ENCODE results near the gene PLIN4. TPM values are rescaled to one million over a fixed set of nuclear protein-coding genes. Genes with fewer than 3 reads are reported as not detected.

The PLIN4 gene
- total and polyA plus RNA-seq, 10 of the 15 experiments (the other 5 are each of a cell fraction or from before 2014, with no cell fraction given), result 0.01 to 0.11 (median 0.05) TPM; not detected in 2

DNA sequence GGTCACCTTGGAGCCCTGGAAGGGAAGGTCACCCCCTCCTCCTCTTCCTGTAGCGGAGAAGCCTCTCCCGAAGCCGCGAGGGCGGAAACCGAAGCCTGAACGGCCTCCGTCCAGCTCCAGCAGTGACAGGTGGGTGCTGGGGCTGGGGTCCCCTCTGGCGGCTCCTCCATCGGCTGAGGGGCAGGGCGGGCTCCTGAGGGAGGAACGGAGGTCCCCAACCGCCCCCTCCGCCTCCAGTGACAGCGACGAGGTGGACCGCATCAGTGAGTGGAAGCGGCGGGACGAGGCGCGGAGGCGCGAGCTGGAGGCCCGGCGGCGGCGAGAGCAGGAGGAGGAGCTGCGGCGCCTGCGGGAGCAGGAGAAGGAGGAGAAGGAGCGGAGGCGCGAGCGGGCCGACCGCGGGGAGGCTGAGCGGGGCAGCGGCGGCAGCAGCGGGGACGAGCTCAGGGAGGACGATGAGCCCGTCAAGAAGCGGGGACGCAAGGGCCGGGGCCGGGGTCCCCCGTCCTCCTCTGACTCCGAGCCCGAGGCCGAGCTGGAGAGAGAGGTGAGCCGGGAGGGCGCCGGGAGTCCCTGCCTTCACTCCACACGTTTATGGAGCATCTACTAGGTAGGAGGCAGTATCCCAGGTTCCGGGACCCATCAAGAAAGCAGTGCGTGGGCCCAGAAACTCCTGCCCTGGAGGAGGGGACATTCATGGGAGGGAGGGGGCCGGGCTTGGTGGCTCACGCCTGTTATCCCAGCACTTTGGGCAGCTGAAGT is 24.2 kb downstream of the PLIN4 start:
- no peaks in the 10 kb centered on the region for H3K4me1 ChIP-seq (ENCODE audit: control insufficient read depth, insufficient read depth, low read length)
- FAIRE-seq (no peak), DNase-seq (ENCODE audit: low read depth, low spot score) (no peak), ATAC-seq (no peak)
- RAD21 ChIA-PET (ENCODE audit: unreplicated experiment), result no interaction called here
- in situ Hi-C loops (cut with MboI) (no loop called here), intact Hi-C loops (cut with micrococcal nuclease; ENCODE audit: unreplicated experiment) (no loop called here)
- BruUV-seq (replicated peaks), result TSS peak; percentile 72
- TF ChIP-seq, protein P1, sequence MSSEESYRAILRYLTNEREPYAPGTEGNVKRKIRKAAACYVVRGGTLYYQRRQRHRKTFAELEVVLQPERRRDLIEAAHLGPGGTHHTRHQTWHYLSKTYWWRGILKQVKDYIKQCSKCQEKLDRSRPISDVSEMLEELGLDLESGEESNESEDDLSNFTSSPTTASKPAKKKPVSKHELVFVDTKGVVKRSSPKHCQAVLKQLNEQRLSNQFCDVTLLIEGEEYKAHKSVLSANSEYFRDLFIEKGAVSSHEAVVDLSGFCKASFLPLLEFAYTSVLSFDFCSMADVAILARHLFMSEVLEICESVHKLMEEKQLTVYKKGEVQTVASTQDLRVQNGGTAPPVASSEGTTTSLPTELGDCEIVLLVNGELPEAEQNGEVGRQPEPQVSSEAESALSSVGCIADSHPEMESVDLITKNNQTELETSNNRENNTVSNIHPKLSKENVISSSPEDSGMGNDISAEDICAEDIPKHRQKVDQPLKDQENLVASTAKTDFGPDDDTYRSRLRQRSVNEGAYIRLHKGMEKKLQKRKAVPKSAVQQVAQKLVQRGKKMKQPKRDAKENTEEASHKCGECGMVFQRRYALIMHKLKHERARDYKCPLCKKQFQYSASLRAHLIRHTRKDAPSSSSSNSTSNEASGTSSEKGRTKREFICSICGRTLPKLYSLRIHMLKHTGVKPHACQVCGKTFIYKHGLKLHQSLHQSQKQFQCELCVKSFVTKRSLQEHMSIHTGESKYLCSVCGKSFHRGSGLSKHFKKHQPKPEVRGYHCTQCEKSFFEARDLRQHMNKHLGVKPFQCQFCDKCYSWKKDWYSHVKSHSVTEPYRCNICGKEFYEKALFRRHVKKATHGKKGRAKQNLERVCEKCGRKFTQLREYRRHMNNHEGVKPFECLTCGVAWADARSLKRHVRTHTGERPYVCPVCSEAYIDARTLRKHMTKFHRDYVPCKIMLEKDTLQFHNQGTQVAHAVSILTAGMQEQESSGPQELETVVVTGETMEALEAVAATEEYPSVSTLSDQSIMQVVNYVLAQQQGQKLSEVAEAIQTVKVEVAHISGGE (CRISPR knock-in tag; IDR thresholded peaks at IDR 0.05), result no peak
- TF ChIP-seq SMARCA5 (IDR thresholded peaks at IDR 0.05), result no peak
- TF ChIP-seq MEF2B (IDR thresholded peaks at IDR 0.05; ENCODE audit: partially characterized antibody, poor library complexity, severe bottlenecking), result no peak
- TF ChIP-seq ZNF207 (IDR thresholded peaks at IDR 0.05; ENCODE audit: borderline replicate concordance), result no peak
- TF ChIP-seq IKZF1 (conservative IDR thresholded peaks at IDR 0.05), result no peak
- no peak for TF ChIP-seq ASH2L (IDR thresholded peaks at IDR 0.05; ENCODE audit: borderline replicate concordance, low read depth)
- TF ChIP-seq, protein P2, sequence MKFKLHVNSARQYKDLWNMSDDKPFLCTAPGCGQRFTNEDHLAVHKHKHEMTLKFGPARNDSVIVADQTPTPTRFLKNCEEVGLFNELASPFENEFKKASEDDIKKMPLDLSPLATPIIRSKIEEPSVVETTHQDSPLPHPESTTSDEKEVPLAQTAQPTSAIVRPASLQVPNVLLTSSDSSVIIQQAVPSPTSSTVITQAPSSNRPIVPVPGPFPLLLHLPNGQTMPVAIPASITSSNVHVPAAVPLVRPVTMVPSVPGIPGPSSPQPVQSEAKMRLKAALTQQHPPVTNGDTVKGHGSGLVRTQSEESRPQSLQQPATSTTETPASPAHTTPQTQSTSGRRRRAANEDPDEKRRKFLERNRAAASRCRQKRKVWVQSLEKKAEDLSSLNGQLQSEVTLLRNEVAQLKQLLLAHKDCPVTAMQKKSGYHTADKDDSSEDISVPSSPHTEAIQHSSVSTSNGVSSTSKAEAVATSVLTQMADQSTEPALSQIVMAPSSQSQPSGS (IDR thresholded peaks at IDR 0.05; ENCODE audit: low read length), result no peak
- TF ChIP-seq CBFB (IDR thresholded peaks at IDR 0.05; ENCODE audit: low read depth), result no peak
- TF ChIP-seq CBX5 (IDR thresholded peaks at IDR 0.05; ENCODE audit: low read depth), result no peak
- no peak for TF ChIP-seq CREM (IDR thresholded peaks at IDR 0.05; ENCODE audit: low read depth)
- no peak for TF ChIP-seq GATAD2B (conservative IDR thresholded peaks at IDR 0.05; ENCODE audit: low read depth)
- TF ChIP-seq SREBF2 (IDR thresholded peaks at IDR 0.05; ENCODE audit: low read length), result no peak
- no peak for TF ChIP-seq FOXM1 (IDR thresholded peaks at IDR 0.05; ENCODE audit: low read depth, low read length)
- TF ChIP-seq FOXK2 (IDR thresholded peaks at IDR 0.05), result no peak
- TF ChIP-seq, protein P3, sequence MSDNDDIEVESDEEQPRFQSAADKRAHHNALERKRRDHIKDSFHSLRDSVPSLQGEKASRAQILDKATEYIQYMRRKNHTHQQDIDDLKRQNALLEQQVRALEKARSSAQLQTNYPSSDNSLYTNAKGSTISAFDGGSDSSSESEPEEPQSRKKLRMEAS (IDR thresholded peaks at IDR 0.05; ENCODE audit: low read depth, low read length), result no peak
- TF ChIP-seq LARP7 (IDR thresholded peaks at IDR 0.05), result no peak
- H3K4me3 ChIP-seq, result no peak overlapping the region
- no peak overlapping the region for H3K27ac ChIP-seq (ENCODE audit: control insufficient read depth, insufficient read depth)
- H4K20me1 ChIP-seq (ENCODE audit: control insufficient read depth, insufficient read depth), result no peaks in the 10 kb centered on the region
- no peaks in the 10 kb centered on the region for H3K27me3 ChIP-seq (replicated peaks in 1 of 2; ENCODE audit: control insufficient read depth in 2 of 2, insufficient read depth in 2 of 2, low read length in 1 of 2)
- no peak overlapping the region for H3K4me2 ChIP-seq (ENCODE audit: control insufficient read depth, insufficient read depth)
- peaks cover 7 to 17% of the 10 kb centered on the region in 2 experiments; a peak in 3 of 4 replicates for H3K36me3 ChIP-seq (ENCODE audit: control insufficient read depth in 2 of 2, insufficient read depth in 2 of 2, low read length in 1 of 2)
- WGBS (ENCODE audit: insufficient coverage, insufficient replicate concordance, low lambda C conversion rate, missing lambda C conversion rate), result 99% methylated on average over 37 of the region's 61 CpGs
- SMC1A ChIA-PET (ENCODE audit: uncharacterized antibody, unreplicated experiment), result no interaction called here
- H2AFZ ChIP-seq (ENCODE audit: control insufficient read depth, low read depth, low read length), result no peak overlapping the region
- POLR2A ChIA-PET, result no interaction called here
- no peak overlapping the region for H3K9ac ChIP-seq (ENCODE audit: control insufficient read depth, insufficient read depth, low read length)
- CTCF ChIA-PET, result interaction anchor here (0.8 to 1.3 kb wide), 3 partner anchors 31 to 227 kb away, joined by 3 read pairs; no protein-coding TSS in a partner anchor
- H3K9me3 ChIP-seq (replicated peaks; ENCODE audit: control insufficient read depth, insufficient read depth, low read length), result no peaks in the 10 kb centered on the region
- H3K79me2 ChIP-seq (ENCODE audit: control insufficient read depth, insufficient read depth, low read length), result no peaks in the 10 kb centered on the region
